Measurements from ENCODE around the gene TOPBP1.
A peak's percentile ranks its signal among the peaks of the same experiment; 100 is the strongest.
"Not testable (repeated sequence)": the region's sequence is repeated elsewhere in the genome, so short reads cannot be mapped to it uniquely, and the experiment has no call there.

Gene TOPBP1

GRCh38 chr3:133673746-133674145 lies 12.0 kb upstream of the TOPBP1 start:
- Histone ChIP-seq H3K9me3 (ENCODE audit: control insufficient read depth in 2 of 2, low read length in 2 of 2) (no peaks in the 10 kb centered on the region), H3K4me1 (ENCODE audit: control insufficient read depth in 2 of 2, insufficient read depth in 2 of 2, low read length in 2 of 2) (no peaks in the 10 kb centered on the region), H3K9ac (ENCODE audit: low read depth in 1 of 2, low read length in 2 of 2) (no peak overlapping the region), H3K27ac (ENCODE audit: low read depth in 2 of 2, low read length in 2 of 2) (no peak overlapping the region), H3K36me3 (ENCODE audit: control insufficient read depth in 2 of 2, insufficient read depth in 2 of 2, low read length in 2 of 2) (no peaks in the 10 kb centered on the region), H3K4me3 (ENCODE audit: low read length in 2 of 2) (no peak overlapping the region), H3K27me3 (ENCODE audit: control insufficient read depth in 2 of 2, insufficient read depth in 2 of 2, low read length in 2 of 2) (peaks cover 0 to 12% of the 10 kb centered on the region in 2 donors)

GRCh38 chr3:133672461-133672860 lies 10.7 kb upstream of the TOPBP1 start:
- peaks cover 0 to 12% of the 10 kb centered on the region in 2 donors for H3K27me3 ChIP-seq (ENCODE audit: control insufficient read depth in 2 of 2, insufficient read depth in 2 of 2, low read length in 2 of 2)
- no peak overlapping the region for H3K27ac ChIP-seq (ENCODE audit: low read depth in 2 of 2, low read length in 2 of 2)
- H3K9ac ChIP-seq (ENCODE audit: low read depth in 1 of 2, low read length in 2 of 2): no peak overlapping the region
- H3K4me3 ChIP-seq (ENCODE audit: low read length in 2 of 2): no peak overlapping the region
- H3K4me1 ChIP-seq (ENCODE audit: control insufficient read depth in 2 of 2, insufficient read depth in 2 of 2, low read length in 2 of 2): no peaks in the 10 kb centered on the region
- no peaks in the 10 kb centered on the region for H3K9me3 ChIP-seq (ENCODE audit: control insufficient read depth in 2 of 2, low read length in 2 of 2)
- no peaks in the 10 kb centered on the region for H3K36me3 ChIP-seq (ENCODE audit: control insufficient read depth in 2 of 2, insufficient read depth in 2 of 2, low read length in 2 of 2)

- H3K9me3 ChIP-seq (ENCODE audit: control insufficient read depth in 2 of 2, low read length in 2 of 2): no peaks in the 10 kb centered on the region
These were observed 8.8 kb upstream of the TOPBP1 start for GRCh38 chr3:133670525-133670995.

GRCh38 chr3:133669949-133670524 lies 8.3 kb upstream of the TOPBP1 start:
- Histone ChIP-seq H3K27me3 (ENCODE audit: control insufficient read depth in 2 of 2, insufficient read depth in 2 of 2, low read length in 2 of 2) (peaks cover 0 to 8% of the 10 kb centered on the region in 2 donors), H3K36me3 (ENCODE audit: control insufficient read depth in 2 of 2, insufficient read depth in 2 of 2, low read length in 2 of 2) (no peaks in the 10 kb centered on the region), H3K4me3 (ENCODE audit: low read length in 2 of 2) (no peak overlapping the region), H3K9ac (ENCODE audit: low read depth in 1 of 2, low read length in 2 of 2) (no peak overlapping the region), H3K27ac (ENCODE audit: low read depth in 2 of 2, low read length in 2 of 2) (no peak overlapping the region), H3K4me1 (ENCODE audit: control insufficient read depth in 2 of 2, insufficient read depth in 2 of 2, low read length in 2 of 2) (no peaks in the 10 kb centered on the region), H3K9me3 (ENCODE audit: control insufficient read depth in 2 of 2, low read length in 2 of 2) (no peaks in the 10 kb centered on the region)

More at GRCh38 chr3:133670525-133670995, 8.8 kb upstream of the TOPBP1 start:
- Histone ChIP-seq H3K9ac (ENCODE audit: low read depth in 1 of 2, low read length in 2 of 2) (no peak overlapping the region), H3K36me3 (ENCODE audit: control insufficient read depth in 2 of 2, insufficient read depth in 2 of 2, low read length in 2 of 2) (no peaks in the 10 kb centered on the region), H3K27ac (ENCODE audit: low read depth in 2 of 2, low read length in 2 of 2) (no peak overlapping the region), H3K27me3 (ENCODE audit: control insufficient read depth in 2 of 2, insufficient read depth in 2 of 2, low read length in 2 of 2) (peaks cover 0 to 8% of the 10 kb centered on the region in 2 donors), H3K4me3 (ENCODE audit: low read length in 2 of 2) (no peak overlapping the region), H3K4me1 (ENCODE audit: control insufficient read depth in 2 of 2, insufficient read depth in 2 of 2, low read length in 2 of 2) (no peaks in the 10 kb centered on the region)

GRCh38 chr3:133667118-133667517 lies 5.4 kb upstream of the TOPBP1 start:
- Histone ChIP-seq H3K4me1 (ENCODE audit: control insufficient read depth in 2 of 2, insufficient read depth in 2 of 2, low read length in 2 of 2) (peaks cover 5 to 8% of the 10 kb centered on the region in 2 donors), H3K27ac (ENCODE audit: low read depth in 2 of 2, low read length in 2 of 2) (no peak overlapping the region), H3K27me3 (ENCODE audit: control insufficient read depth in 2 of 2, insufficient read depth in 2 of 2, low read length in 2 of 2) (no peaks in the 10 kb centered on the region), H3K4me3 (ENCODE audit: low read length in 2 of 2) (no peak overlapping the region), H3K9me3 (ENCODE audit: control insufficient read depth in 2 of 2, low read length in 2 of 2) (no peaks in the 10 kb centered on the region), H3K36me3 (ENCODE audit: control insufficient read depth in 2 of 2, insufficient read depth in 2 of 2, low read length in 2 of 2) (no peaks in the 10 kb centered on the region), H3K9ac (ENCODE audit: low read depth in 1 of 2, low read length in 2 of 2) (no peak overlapping the region)

GRCh38 chr3:133665188-133665587 lies 3.4 kb upstream of the TOPBP1 start:
- H3K9me3 ChIP-seq (ENCODE audit: control insufficient read depth in 2 of 2, low read length in 2 of 2); H3K36me3 ChIP-seq (ENCODE audit: control insufficient read depth in 2 of 2, insufficient read depth in 2 of 2, low read length in 2 of 2); H3K27me3 ChIP-seq (ENCODE audit: control insufficient read depth in 2 of 2, insufficient read depth in 2 of 2, low read length in 2 of 2); H3K27ac ChIP-seq (ENCODE audit: low read depth in 2 of 2, low read length in 2 of 2); H3K4me3 ChIP-seq (ENCODE audit: low read length in 2 of 2); H3K9ac ChIP-seq (ENCODE audit: low read depth in 1 of 2, low read length in 2 of 2): not testable (repeated sequence)
- peaks cover 9 to 14% of the 10 kb centered on the region in 2 donors for H3K4me1 ChIP-seq (ENCODE audit: control insufficient read depth in 2 of 2, insufficient read depth in 2 of 2, low read length in 2 of 2)

- Histone ChIP-seq H3K4me3 (ENCODE audit: low read length in 2 of 2) (no peak overlapping the region), H3K9ac (ENCODE audit: low read depth in 1 of 2, low read length in 2 of 2) (no peak overlapping the region), H3K27ac (ENCODE audit: low read depth in 2 of 2, low read length in 2 of 2) (no peak overlapping the region), H3K36me3 (ENCODE audit: control insufficient read depth in 2 of 2, insufficient read depth in 2 of 2, low read length in 2 of 2) (no peaks in the 10 kb centered on the region), H3K9me3 (ENCODE audit: control insufficient read depth in 2 of 2, low read length in 2 of 2) (no peaks in the 10 kb centered on the region), H3K27me3 (ENCODE audit: control insufficient read depth in 2 of 2, insufficient read depth in 2 of 2, low read length in 2 of 2) (no peaks in the 10 kb centered on the region), H3K4me1 (ENCODE audit: control insufficient read depth in 2 of 2, insufficient read depth in 2 of 2, low read length in 2 of 2) (peaks cover 9 to 17% of the 10 kb centered on the region in 2 donors)
These were observed 2.0 kb upstream of the TOPBP1 start for GRCh38 chr3:133663569-133664313.

- H3K9ac ChIP-seq (ENCODE audit: low read depth in 1 of 2, low read length in 2 of 2): peak overlapping the region; percentile 78 to 87
- H3K27ac ChIP-seq (ENCODE audit: low read depth in 2 of 2, low read length in 2 of 2): peak overlapping the region; percentile 62 to 65
- H3K9me3 ChIP-seq (ENCODE audit: control insufficient read depth in 2 of 2, low read length in 2 of 2): no peaks in the 10 kb centered on the region
- peaks cover 0 to 4% of the 10 kb centered on the region in 2 donors for H3K36me3 ChIP-seq (ENCODE audit: control insufficient read depth in 2 of 2, insufficient read depth in 2 of 2, low read length in 2 of 2)
- H3K4me1 ChIP-seq (ENCODE audit: control insufficient read depth in 2 of 2, insufficient read depth in 2 of 2, low read length in 2 of 2): peaks cover 9 to 17% of the 10 kb centered on the region in 2 donors
- H3K4me3 ChIP-seq (ENCODE audit: low read length in 2 of 2): peak overlapping the region; percentile 89 to 91
- no peaks in the 10 kb centered on the region for H3K27me3 ChIP-seq (ENCODE audit: control insufficient read depth in 2 of 2, insufficient read depth in 2 of 2, low read length in 2 of 2)
These were observed 524 bp upstream of the TOPBP1 start for GRCh38 chr3:133662278-133662651.

GRCh38 chr3:133659806-133660205 lies 1.9 kb downstream of the TOPBP1 start:
- Histone ChIP-seq H3K4me3 (ENCODE audit: low read length in 2 of 2) (no peak overlapping the region), H3K9me3 (ENCODE audit: control insufficient read depth in 2 of 2, low read length in 2 of 2) (no peaks in the 10 kb centered on the region), H3K27me3 (ENCODE audit: control insufficient read depth in 2 of 2, insufficient read depth in 2 of 2, low read length in 2 of 2) (no peaks in the 10 kb centered on the region), H3K36me3 (ENCODE audit: control insufficient read depth in 2 of 2, insufficient read depth in 2 of 2, low read length in 2 of 2) (peaks cover 12 to 17% of the 10 kb centered on the region in 2 donors), H3K4me1 (ENCODE audit: control insufficient read depth in 2 of 2, insufficient read depth in 2 of 2, low read length in 2 of 2) (peaks cover 9 to 17% of the 10 kb centered on the region in 2 donors), H3K27ac (ENCODE audit: low read depth in 2 of 2, low read length in 2 of 2) (no peak overlapping the region), H3K9ac (ENCODE audit: low read depth in 1 of 2, low read length in 2 of 2) (no peak overlapping the region)

GRCh38 chr3:133655731-133656515 lies 5.8 kb downstream of the TOPBP1 start:
- no peak overlapping the region for H3K27ac ChIP-seq (ENCODE audit: low read depth in 2 of 2, low read length in 2 of 2)
- no peak overlapping the region for H3K9ac ChIP-seq (ENCODE audit: low read depth in 1 of 2, low read length in 2 of 2)
- no peaks in the 10 kb centered on the region for H3K9me3 ChIP-seq (ENCODE audit: control insufficient read depth in 2 of 2, low read length in 2 of 2)
- H3K36me3 ChIP-seq (ENCODE audit: control insufficient read depth in 2 of 2, insufficient read depth in 2 of 2, low read length in 2 of 2): peaks cover 35 to 38% of the 10 kb centered on the region in 2 donors
- H3K27me3 ChIP-seq (ENCODE audit: control insufficient read depth in 2 of 2, insufficient read depth in 2 of 2, low read length in 2 of 2): no peaks in the 10 kb centered on the region
- peaks cover 3 to 8% of the 10 kb centered on the region in 2 donors for H3K4me1 ChIP-seq (ENCODE audit: control insufficient read depth in 2 of 2, insufficient read depth in 2 of 2, low read length in 2 of 2)
- H3K4me3 ChIP-seq (ENCODE audit: low read length in 2 of 2): no peak overlapping the region
